Right lung (tissue), 5 donors: ENCODE results near the gene BOLA2B. TPM values are rescaled to one million over a fixed set of nuclear protein-coding genes. Genes with fewer than 3 reads are reported as not detected.
"Not testable (repeated sequence)": the region's sequence is repeated elsewhere in the genome, so short reads cannot be mapped to it uniquely, and the experiment has no call there.

Source experiments
- DNase-seq, 2 donors: peaks; one replicate each; pipeline ENCODE4 v3.0.0-alpha.2; 2013
- polyA plus RNA-seq, 5 donors: library from polyadenylated mRNA; unstranded; fragments of 120-200 nt; gene quantifications; one replicate each; pipeline versions ENCODE4 v1.2.1 to v1.2.3, GENCODE V29; 2013; ENCODE audit warnings: inconsistent platforms in 1 of 5, low replicate concordance in 1 of 5; ENCODE audit not compliant: insufficient read length in 5 of 5, insufficient read depth in 1 of 5

The BOLA2B gene
- polyA plus RNA-seq, 5 donors, result 13.1 to 37.9 (median 20.1) TPM

DNA sequence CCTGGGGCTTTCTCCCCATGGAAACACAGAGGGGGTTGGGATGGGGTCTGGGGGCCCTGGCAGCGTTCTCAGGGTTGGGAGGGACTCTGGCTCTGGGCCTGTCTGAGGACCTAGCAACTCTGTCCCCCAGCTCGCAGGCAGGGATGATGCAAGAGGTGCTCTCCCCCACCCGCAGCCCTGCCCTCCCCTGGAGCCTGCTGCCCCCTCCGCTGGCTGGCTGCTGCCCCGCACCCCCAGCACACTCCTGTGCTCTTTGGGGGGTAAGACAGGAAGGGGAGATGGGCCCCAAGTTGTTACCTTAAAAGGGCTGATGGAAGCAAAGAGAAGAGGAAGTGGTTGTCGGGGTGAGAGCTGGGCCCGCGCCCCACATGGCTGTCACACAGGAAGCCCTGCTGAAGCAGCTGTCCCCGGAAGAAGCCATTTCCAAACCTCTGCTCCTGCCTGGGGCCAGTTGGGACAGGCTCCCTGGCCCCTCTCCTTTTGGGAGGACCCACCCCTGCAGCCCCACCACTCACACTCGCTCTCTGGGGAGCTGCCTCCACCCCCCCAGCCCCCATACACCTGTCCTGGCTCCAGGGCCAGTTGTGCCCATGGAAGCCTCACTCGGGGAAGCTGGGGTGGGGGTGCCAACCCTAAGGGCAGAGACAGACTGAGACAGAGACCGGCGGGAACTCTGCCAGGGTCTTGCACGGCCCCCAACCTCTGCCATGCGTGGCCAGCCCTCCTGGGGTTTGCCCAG, 7.6 kb downstream of the BOLA2B start:
- no peak for DNase-seq

DNA sequence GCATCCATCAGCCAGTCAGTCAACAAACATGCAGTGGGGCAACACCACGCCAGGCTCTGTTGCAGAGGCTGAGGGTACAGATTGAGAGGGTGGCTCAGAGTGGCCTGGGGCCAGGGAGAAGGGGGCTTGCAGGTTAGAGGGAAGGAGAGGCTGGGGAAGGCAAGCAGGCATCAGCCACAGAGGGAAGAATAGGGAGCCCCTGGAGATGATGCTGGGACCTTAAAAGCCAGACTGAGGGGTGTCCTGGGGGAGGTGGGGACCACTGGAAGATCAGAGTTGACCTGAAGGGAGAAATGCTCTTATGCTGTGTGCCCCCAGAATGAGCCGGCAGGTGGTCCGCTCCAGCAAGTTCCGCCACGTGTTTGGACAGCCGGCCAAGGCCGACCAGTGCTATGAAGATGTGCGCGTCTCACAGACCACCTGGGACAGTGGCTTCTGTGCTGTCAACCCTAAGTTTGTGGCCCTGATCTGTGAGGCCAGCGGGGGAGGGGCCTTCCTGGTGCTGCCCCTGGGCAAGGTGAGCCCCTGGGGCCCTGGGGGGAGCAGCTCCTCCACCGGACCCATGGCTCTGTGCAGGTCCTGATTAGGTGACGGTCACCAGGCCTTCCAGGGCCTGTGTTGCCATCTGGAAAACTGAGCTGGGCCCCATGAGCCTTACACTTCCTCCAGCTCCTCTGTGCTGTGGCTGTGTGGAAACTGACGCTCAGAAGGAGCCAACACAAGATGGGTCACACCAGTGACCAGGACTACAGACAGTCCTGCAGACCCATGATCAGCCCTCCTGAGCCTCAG, 8.4 kb downstream of the BOLA2B start:
- no peak for DNase-seq

DNA sequence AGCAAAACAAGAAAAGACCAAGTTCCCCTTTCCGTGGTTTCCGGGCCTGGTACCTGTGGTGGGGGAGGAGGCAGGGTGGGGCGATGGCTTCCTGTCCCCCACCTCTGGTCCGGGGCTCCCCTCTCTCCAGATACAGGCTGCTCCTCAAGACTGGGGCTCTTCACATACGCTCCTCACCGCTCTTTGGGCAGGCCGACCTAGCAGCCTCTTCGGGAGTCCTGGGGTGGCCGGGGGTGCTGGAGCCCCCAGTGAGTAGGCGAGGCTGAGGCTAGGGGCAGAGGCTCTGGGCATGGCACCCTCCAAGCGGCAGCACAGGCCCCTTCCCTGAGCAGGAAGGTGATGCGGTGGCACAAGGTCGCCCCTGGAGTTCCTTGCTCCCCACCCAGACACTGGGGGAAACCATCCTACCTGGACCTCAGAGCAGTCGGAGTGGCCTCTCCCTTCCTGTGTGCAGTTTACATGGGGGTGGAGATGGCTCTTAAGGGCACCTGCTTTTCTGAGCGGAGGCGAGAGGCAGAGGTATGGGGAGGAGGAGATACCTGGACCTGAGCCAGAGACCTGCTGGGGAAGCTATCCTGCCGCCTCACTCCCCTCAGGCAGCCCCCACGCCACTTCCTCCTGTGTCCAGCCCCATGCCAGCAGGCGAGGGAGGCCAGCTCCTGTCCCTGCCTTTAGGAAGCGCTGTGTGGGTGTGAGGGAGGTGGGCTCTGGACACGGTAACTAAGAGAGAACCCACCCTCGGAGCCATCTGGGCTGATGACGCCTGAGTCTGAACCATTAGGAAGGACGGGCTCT, 9.2 kb downstream of the BOLA2B start:
- DNase-seq, result no peak

DNA sequence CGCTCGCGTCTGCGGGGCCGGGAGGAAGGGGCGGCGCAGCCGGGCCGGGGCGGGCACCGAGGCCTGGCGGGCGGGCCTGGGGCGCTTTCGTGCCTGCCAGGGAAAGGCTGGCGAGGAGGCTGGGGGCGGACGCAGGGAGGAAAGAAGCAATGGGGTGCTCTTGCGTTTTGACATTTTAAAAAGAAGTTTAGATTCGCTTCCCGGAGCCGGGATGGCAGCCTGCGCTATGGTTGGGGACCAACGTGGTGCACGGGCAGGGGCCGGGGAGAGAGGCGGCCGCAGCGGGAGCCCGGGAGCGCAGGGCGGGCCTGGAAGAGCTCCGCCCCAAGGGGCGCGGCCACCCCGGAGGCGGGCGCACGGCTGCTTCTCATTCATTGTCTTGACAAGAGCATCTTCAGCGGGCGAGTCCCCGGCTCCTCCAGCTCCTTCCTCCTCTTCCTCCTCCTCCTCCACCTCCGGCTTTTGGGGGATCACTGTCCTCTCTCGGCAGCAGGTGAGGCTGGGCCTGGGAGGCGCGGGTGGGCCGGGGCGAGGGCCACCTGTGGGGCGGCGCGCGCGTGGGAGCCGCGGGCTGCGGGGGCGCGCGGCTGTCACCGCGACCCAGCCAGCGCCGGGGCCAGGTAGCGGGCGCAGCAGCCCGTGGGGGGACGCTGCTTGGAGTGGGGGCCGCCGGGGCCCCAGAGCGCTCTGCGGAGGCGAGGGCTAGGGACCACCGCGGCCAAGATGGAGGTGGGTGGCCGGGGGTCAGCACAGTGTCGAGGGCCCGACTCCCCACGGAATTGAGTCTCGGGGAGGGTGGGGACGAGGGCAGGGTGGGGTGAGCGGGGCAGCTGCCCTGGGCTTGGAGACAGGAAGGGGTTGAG, 10.0 kb downstream of the BOLA2B start, which contains the start of gene CORO1A:
Gene CORO1A, plus strand, starts transcription at position 370 of the 863 bp plus-strand sequence. CDS start 1,608 bp downstream, outside the sequence.
- DNase-seq, result peak; percentile 68 to 71

DNA sequence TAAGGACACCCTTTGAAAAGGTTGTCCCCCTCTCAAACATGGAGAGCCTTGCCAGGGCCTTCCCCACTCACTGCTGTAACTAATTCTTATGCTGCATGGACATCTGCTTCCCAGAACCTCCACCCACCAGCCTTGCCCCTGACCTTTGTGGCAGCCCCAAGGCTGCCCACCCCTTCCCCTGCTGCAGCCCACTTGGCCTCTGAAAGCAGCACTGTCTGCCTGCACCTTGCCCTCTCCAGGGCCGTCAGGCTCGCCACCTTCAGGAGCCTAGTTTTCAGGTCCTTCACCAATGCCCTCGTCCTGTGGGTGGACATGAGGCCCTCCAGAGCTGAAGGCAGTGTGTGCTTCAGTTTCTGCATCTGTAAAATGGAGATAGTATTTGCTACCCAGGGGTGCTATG, 12.7 kb downstream of the BOLA2B start:
- DNase-seq, result no peak

DNA sequence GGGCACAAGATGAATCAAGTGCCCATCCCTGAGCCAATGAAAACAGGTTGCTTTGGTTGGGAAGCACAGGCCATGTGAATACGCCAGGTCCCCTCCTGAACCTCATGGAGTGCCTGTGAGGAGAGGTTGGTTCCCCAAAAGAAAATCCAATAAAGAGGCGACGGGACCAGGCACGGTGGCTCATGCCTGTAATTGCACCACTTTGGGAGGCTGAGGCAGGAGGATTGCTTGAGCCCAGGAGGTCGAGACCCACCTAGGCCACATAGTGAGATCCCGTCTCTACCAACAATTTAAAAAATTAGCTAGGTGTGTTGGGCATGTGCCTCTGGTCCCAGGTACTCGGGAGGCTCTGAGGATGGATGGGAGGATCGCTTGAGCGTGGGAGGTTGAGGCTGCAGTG, 13.5 kb downstream of the BOLA2B start:
- DNase-seq, result no peak

DNA sequence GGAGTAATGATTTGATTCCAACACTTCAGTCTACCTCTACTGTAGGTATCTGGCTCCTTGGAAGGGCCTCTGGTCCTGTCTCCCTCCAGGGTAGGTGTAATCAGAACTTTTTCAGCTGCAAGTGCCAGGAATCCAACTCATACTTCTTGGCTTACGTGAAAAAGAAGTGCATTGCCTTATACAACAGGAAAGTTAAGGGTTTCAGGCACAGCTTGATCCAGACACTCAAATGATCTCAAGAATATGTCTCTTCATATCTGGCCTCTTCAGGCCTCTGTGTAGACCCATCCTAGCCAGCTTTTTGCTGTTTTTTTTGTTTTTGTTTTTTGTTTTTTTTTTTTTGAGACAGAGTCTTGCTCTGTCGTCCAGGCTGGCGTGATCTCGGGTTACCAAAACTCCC, 14.3 kb downstream of the BOLA2B start:
- no peak for DNase-seq

DNA sequence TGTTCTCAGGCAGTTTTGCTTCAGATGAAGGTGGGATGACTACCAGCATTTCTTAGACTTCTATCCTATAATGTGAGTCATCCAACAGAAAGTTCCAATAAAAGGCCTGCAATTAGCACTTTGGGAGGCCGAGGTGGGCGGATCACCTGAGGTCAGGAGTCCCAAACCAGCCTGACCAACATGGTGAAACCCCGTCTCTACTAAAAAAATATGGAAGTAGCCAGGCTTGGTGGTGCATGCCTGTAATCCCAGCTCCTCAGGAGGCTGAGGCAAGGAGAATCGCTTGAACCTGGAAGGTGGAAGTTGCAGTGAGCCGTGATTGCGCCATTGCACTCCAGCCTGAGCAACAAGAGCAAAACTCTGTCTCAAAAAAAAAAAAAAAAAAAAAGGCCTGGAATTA, 16.6 kb downstream of the BOLA2B start:
- DNase-seq, result not testable (repeated sequence)

DNA sequence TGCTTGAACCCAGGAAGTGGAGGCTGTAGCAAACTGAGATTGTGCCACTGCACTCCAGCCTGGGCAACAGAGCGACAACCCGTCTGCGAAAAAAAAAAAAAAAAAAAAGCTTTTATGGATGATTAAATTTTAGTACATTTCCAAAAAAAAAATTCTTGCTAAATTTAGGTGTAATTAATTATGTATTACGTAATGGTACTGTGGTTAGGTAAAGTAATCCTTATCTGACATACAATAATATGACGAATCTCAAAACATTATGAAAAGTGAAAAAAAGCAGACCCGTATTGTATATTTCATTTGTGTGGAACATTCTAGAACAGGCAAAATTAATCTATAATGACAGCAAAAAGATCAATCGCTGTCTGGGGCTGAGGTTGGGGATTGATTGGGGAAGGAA, 20.4 kb downstream of the BOLA2B start:
- DNase-seq, result no peak

DNA sequence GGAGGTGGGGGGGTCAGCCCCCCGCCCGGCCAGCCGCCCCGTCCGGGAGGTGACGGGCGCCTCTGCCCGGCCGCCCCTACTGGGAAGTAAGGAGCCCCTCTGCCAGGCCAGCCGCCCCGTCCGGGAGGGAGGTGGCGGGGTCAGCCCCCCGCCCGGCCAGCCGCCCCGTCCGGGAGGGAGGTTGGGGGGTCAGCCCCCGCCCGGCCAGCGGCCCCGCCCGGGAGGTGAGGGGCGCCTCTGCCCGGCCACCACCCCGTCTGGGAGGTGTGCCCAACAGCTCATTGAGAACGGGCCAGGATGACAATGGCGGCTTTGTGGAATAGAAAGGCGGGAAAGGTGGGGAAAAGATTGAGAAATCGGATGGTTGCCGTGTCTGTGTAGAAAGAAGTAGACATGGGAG, 23.3 kb downstream of the BOLA2B start:
- DNase-seq, result not testable (repeated sequence)

DNA sequence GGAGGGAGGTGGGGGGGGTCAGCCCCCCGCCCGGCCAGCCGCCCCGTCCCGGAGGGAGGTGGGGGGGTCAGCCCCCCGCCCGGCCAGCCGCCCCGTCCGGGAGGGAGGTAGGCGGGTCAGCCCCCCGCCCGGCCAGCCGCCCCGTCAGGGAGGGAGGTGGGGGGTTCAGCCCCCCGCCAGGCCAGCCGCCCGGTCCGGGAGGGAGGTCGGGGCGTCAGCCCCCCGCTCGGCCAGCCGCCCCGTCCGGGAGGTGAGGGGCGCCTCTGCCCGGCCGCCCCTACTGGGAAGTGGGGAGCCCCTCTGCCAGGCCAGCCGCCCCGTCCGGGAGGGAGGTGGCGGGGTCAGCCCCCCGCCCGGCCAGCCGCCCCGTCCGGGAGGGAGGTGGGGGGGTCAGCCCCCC, 24.1 kb downstream of the BOLA2B start:
- not testable (repeated sequence) for DNase-seq

DNA sequence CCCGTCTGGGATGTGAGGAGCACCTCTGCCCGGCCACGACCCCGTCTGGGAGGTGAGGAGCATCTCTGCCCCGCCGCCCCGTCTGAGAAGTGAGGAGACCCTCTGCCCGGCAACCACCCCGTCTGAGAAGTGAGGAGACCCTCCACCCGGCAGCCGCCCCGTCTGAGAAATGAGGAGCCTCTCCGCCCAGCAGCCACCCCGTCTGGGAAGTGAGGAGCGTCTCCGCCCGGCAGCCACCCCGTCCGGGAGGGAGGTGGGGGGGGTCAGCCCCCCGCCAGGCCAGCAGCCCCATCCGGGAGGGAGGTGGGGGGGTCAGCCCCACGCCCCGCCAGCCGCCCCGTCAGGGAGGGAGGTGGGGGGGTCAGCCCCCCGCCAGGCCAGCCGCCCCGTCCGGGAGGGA, 24.7 kb downstream of the BOLA2B start:
- DNase-seq, result not testable (repeated sequence)

DNA sequence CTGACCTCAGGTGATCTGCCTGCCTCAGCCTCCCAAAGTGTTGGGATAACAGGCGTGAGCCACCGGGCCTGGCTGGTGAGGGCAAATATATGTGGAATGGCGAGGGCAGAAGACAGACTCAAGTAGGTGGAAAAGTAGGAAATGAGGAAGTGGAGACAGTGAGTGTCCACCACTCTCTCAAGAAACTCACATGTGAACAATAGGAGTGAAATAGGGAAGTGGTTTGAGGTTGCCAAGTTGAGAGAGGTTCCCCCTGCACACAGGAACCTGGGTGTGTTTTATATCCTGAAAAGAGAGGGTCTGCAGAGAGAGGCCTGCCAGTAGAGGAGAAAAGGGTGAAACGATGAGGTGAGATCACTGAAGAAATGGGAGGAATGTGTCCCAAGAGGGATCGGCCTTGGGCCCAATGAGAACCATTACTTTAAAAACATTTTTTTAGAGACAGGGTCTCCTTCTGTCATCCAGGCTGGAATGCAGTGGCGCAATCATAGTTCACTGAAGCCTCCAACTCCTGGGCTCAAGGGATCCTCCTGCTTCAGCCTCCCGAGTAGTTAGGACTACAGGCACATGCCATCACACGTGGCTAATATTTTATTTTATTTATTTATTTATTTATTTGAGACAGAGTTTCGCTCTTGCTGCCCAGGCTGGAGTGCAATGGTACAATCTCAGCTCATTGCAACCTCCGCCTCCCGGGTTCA, 27.1 kb downstream of the BOLA2B start:
- no peak for DNase-seq

DNA sequence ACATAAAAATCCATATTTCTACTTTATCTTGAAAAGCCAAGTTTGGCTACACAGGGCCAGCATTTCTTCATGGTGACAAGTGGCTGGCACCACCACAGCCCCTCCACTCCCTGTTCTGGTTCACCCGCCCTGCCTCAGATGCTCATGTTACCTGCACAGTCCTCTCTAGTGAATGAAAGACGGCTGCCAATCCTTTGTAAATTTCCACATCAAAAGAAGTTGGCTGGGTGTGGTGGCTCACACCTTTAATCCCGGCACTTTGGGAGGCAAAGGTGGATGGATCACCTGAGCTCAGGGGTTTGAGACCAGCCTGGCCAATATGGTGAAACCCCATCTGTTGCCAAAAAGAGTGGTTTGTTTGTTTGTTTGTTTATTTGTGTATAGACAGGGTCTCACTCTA, 29.9 kb downstream of the BOLA2B start:
- DNase-seq, result no peak

DNA sequence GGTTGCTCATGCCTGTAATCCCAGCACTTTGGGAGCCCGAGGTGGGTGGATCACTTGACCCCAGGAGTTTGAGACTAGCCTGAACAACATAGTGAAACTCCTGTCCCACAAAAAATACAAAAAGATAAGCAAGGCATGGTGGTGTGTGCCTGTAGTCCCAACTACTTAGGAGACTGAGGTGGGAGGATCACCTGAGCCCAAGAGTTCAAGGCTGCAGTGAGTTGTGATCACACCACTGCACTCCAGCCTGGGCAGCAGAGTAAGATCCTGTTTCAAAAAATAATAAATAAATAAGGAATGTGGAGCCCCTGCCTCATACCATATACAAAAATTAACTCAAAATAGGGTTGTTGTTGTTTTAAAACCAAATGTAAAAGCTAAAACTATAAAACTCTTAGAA, 36.3 kb downstream of the BOLA2B start:
- DNase-seq, result no peak

DNA sequence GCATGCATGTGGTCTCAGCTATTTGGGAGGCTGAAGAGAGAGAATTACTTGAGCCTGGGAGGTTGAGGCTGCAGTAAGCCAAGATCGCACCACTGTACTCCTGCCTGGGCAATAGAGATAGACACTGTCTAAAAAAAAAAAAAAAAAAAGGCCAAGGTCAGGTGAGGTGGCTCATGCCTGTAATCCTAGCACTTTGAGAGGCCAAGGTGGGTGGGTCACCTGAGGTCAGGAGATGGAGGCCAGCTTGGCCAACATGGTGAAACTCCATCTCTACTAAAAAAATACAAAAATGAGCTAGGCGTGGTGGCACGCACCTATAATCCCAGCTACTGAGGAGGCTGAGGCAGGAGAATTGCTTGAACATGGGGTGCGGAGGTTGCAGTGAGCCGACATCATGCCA, 38.3 kb downstream of the BOLA2B start:
- no peak for DNase-seq

DNA sequence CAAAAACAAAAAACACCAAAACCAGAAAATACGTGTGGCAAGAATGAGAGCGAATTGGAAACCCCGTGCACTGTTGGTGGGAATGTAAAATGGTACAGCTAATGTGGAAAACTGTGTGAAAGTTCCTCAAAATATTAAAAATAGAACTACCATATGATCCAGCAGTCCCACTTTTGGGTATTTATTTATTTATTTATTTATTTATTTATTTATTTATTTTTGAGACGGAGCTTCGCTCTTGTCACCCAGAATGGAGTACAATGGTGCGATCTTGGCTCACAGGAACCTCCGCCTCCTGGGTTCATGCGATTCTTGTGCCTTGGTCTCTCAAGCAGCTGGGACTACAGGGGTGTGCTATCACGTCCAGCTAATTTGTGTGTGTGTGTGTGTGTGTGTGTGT, 40.9 kb downstream of the BOLA2B start:
- DNase-seq, result no peak

DNA sequence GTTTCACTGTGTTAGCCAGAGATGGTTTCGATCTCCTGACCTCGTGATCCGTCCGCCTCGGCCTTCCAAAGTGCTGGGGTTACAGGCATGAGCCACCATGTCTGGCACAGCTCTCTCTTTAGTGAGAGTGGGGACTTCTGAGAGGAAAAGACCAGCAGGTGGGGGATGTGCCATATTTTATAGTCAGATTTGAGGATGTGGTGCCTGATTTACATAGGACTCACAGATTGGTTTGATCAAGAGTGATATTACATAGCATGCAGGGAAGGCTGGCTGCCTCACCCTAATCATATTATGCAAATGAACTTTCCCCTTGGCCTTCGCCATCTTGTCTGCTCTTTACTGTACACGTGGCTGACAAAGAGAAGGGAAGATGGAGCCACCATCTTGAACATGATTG, 42.4 kb downstream of the BOLA2B start:
- DNase-seq, result no peak

DNA sequence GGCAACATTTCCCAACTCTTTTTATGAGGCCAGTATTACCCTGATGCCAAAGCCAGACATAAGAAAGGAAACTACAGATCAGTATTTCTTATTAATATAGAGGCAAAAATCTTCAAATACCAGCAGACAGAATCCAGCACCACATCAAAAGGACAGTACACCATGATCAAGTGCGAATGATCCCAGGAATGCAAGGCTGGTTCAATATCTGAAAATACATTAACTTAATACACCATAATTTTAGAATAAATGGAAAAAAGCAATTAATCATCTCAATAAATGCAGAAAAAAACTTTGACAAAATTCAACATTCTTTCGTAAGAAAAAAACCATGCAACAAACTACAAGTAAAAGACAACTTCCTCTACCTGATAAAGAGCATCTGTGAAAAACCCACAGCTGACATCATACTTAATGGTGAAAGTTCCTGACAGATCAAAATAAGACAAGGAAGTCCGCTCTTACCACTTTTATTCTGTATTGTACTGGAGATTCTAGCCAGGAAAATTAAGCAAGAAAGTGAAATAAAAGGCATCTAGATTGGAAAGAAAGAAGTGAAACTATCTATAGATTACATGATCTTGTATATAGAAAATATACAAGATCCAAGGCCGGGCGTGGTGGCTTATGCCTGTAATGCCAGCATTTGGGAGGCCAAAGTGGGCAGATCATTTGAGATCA, 44.1 kb downstream of the BOLA2B start:
- no peak for DNase-seq

DNA sequence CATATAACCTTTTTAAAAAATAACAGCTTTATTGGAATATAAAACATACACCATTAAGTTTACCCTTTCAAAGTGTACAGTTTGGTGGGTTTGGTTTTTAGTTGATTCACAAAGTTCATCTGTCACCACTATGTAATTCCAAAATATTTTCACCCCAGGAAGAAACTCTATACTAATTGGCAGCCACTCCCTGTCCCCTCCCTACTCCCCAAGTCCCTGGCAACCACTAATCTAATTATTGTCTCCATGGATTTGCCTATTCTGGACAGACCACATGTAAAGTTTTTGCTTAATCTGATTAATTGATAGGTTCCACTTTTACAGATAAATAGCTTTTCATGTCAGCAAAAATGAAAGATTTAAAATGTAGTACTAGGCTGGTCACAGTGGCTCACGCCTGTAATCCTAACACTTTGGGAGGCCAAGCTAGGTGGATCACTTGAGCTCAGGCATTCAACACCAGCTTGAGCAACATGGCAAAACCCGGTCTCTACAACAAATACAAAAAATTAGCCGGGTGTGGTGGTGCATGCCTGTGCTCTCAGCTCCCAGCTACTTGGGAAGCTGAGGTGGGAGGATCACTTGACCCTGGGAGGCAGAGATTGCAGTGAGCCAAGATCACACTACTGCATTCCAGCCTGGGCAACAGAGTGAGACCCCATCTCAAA, 45.5 kb downstream of the BOLA2B start:
- no peak for DNase-seq
